Vagina (tissue), 2 donors: Measurements from ENCODE around the gene TPSAB1.

ENCODE experiments used
- POLR2A ChIP-seq, 2 donors: fragments of 450-650 bp; IDR thresholded peaks; one replicate each; pipeline ENCODE4 v1.6.1; 2017; ENCODE audit warnings: antibody characterized with exemption in 2 of 2, mild to moderate bottlenecking in 2 of 2, moderate library complexity in 2 of 2
- TF ChIP-seq, protein P1 (sequence below), 3 experiments: fragments of 450-650 bp in 2 of 3; fragments of 200-600 bp in 1 of 3; sonication (generic) in 1 of 3; IDR thresholded peaks; one replicate each; pipeline ENCODE4 v1.5.1; 2017 to 2019; ENCODE audit warnings: antibody characterized with exemption in 3 of 3, mild to moderate bottlenecking in 2 of 3, moderate library complexity in 2 of 3

DNA sequence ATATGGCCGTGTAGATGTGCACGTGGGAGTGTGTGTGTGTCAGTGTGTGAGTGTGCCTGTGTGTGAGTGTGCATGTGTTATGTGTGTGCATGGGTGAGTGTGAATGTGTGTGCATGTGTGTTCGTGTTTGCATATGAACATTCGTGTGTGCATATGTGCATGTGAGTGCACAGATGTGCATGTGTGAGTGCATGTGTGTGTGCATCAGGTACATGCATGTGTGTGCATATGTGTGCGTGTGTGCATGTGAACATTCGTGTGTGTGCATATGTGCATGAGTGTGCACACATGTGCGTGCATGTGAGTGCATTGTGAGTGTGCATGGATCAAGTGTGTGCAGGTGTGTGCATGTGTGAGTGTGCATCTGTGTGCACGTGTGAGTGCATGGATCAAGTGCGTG is 2.5 kb upstream of the TPSAB1 start:
- TF ChIP-seq, protein P1, sequence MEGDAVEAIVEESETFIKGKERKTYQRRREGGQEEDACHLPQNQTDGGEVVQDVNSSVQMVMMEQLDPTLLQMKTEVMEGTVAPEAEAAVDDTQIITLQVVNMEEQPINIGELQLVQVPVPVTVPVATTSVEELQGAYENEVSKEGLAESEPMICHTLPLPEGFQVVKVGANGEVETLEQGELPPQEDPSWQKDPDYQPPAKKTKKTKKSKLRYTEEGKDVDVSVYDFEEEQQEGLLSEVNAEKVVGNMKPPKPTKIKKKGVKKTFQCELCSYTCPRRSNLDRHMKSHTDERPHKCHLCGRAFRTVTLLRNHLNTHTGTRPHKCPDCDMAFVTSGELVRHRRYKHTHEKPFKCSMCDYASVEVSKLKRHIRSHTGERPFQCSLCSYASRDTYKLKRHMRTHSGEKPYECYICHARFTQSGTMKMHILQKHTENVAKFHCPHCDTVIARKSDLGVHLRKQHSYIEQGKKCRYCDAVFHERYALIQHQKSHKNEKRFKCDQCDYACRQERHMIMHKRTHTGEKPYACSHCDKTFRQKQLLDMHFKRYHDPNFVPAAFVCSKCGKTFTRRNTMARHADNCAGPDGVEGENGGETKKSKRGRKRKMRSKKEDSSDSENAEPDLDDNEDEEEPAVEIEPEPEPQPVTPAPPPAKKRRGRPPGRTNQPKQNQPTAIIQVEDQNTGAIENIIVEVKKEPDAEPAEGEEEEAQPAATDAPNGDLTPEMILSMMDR (IDR thresholded peaks at IDR 0.05), result no peak
- TF ChIP-seq POLR2A (IDR thresholded peaks at IDR 0.05), result no peak
